COLO668 (cell line): ENCODE results near the gene SCRN3.
"Not testable (repeated sequence)": the region's sequence is repeated elsewhere in the genome, so short reads cannot be mapped to it uniquely, and the experiment has no call there.

Experiments
- DNase-seq: peaks from one replicate; lab custom pipeline; 2025; ENCODE audit not compliant: unreplicated experiment; lab: John Stamatoyannopoulos, UW

Gene SCRN3

GRCh38 chr2:174395284-174395968, at the start of gene SCRN3:
Gene SCRN3 (plus strand): TSS chr2:174395730. CDS start chr2:174398284, 2,554 bp downstream.
- DNase-seq, result peak; percentile 94

GRCh38 chr2:174350018-174350417, 45.5 kb upstream of the SCRN3 start:
- DNase-seq, result no peak

GRCh38 chr2:174350593-174351181, 44.8 kb upstream of the SCRN3 start:
- DNase-seq, result no peak

- DNase-seq, result no peak
Observed at GRCh38 chr2:174353004-174353403, 42.5 kb upstream of the SCRN3 start.

GRCh38 chr2:174356347-174356746, 39.2 kb upstream of the SCRN3 start:
- DNase-seq, result no peak

- not testable (repeated sequence) for DNase-seq
Observed at GRCh38 chr2:174359663-174360062, 35.9 kb upstream of the SCRN3 start.

GRCh38 chr2:174362949-174363348, 32.6 kb upstream of the SCRN3 start:
- no peak for DNase-seq

- not testable (repeated sequence) for DNase-seq
Observed at GRCh38 chr2:174363492-174364225, 31.9 kb upstream of the SCRN3 start.

GRCh38 chr2:174364628-174365027, 30.9 kb upstream of the SCRN3 start:
- no peak for DNase-seq

- DNase-seq, result no peak
Observed at GRCh38 chr2:174365571-174365970, 30.0 kb upstream of the SCRN3 start.

GRCh38 chr2:174368691-174369090, 26.8 kb upstream of the SCRN3 start:
- no peak for DNase-seq

- DNase-seq, result no peak
Observed at GRCh38 chr2:174376967-174377366, 18.6 kb upstream of the SCRN3 start.

GRCh38 chr2:174383796-174384195, 11.7 kb upstream of the SCRN3 start:
- DNase-seq, result no peak

GRCh38 chr2:174385201-174385600, 10.3 kb upstream of the SCRN3 start:
- no peak for DNase-seq

- not testable (repeated sequence) for DNase-seq
Observed at GRCh38 chr2:174388706-174389105, 6.8 kb upstream of the SCRN3 start.

- DNase-seq, result no peak
Observed at GRCh38 chr2:174389542-174389941, 6.0 kb upstream of the SCRN3 start.

GRCh38 chr2:174390303-174390702, 5.2 kb upstream of the SCRN3 start:
- not testable (repeated sequence) for DNase-seq

GRCh38 chr2:174392706-174393105, 2.8 kb upstream of the SCRN3 start:
- no peak for DNase-seq

GRCh38 chr2:174395969-174396630, 570 bp downstream of the SCRN3 start:
- peak; percentile 52 for DNase-seq

GRCh38 chr2:174397773-174398172, 2.2 kb downstream of the SCRN3 start:
- DNase-seq, result no peak

GRCh38 chr2:174399171-174399570, 3.6 kb downstream of the SCRN3 start:
- DNase-seq, result no peak

GRCh38 chr2:174400853-174401252, 5.3 kb downstream of the SCRN3 start:
- no peak for DNase-seq
